Measurements from ENCODE around the gene ACBD7. TPM values are rescaled to one million over a fixed set of nuclear protein-coding genes. Genes with fewer than 3 reads are reported as not detected.

The ACBD7 gene
- total and polyA plus RNA-seq, 9 of the 15 experiments (the other 6 are each of a cell fraction or from before 2014, with no cell fraction given): 0.21 to 3.2 (median 0.84) TPM

GRCh38 chr10:15099886-15100285, 11.3 kb upstream of the ACBD7 start (continued):
- TF ChIP-seq ZNF589 (CRISPR knock-in tag; IDR thresholded peaks at IDR 0.05; ENCODE audit: low read depth) (no peak), MITF (IDR thresholded peaks at IDR 0.05) (no peak)

- Histone ChIP-seq H3K79me2 (ENCODE audit: control insufficient read depth, insufficient read depth, low read length) (peaks cover 49% of the 10 kb centered on the region), H3K9me1 (ENCODE audit: control insufficient read depth, insufficient read depth, low read length) (no peaks in the 10 kb centered on the region), H4K20me1 (replicated peaks; ENCODE audit: control insufficient read depth, insufficient read depth, low read length) (peaks cover 9% of the 10 kb centered on the region; the same call in 1 of the 2 replicates), H3K9me3 (replicated peaks; ENCODE audit: control insufficient read depth, insufficient read depth, low read depth, low read length) (no peaks in the 10 kb centered on the region), H3K27ac (ENCODE audit: extremely low read depth, low read depth, low read length) (peak within 1 kb of the TSS; percentile 98), H3K27me3 (ENCODE audit: control insufficient read depth in 2 of 2, insufficient read depth in 2 of 2, low read length in 2 of 2) (peaks cover 5 to 9% of the 10 kb centered on the region in 2 experiments; a peak in 2 of 5 replicates), H2AFZ (ENCODE audit: low read depth, low read length) (peak within 1 kb of the TSS; percentile 98), H3K36me3 (ENCODE audit: control insufficient read depth, insufficient read depth, low read length) (peaks cover 31% of the 10 kb centered on the region), H3K9ac (ENCODE audit: insufficient read depth in 1 of 2, low read depth in 2 of 2, low read length in 2 of 2) (peak within 1 kb of the TSS; percentile 84 to 96), H3K4me3 (peak within 1 kb of the TSS; percentile 95), H3K4me1 (replicated peaks in 1 of 2; ENCODE audit: control insufficient read depth in 2 of 2, insufficient read depth in 2 of 2, low read length in 2 of 2) (peaks cover 11 to 26% of the 10 kb centered on the region in 2 experiments; a peak in 4 of 5 replicates), H3K4me2 (ENCODE audit: insufficient read depth, low read length) (peak within 1 kb of the TSS; percentile 97)
- ChIA-PET CTCF (ENCODE audit: low intra/inter-chr PET ratio) (no interaction called here), POLR2A (interaction anchor here (0.6 kb wide), 2 partner anchors 1046 to 1716 kb away, joined by 3 to 7 read pairs; no protein-coding TSS in a partner anchor)
- intact Hi-C loops (cut with micrococcal nuclease): no loop called here
- no TSS peak for BruUV-seq (replicated peaks)
- ATAC-seq (peak; percentile 91), FAIRE-seq (peak; percentile 72), DNase-seq (ENCODE audit: extremely low read depth in 1 of 4, low spot score in 3 of 4) (peak; percentile 96 to 99 (median 98))
- in situ Hi-C loops (cut with MboI): no loop called here
- under 1% methylated on average over 61 of the region's 84 CpGs for WGBS (ENCODE audit: insufficient coverage, low coverage, missing lambda C conversion rate)
- TF ChIP-seq ZNF280A (IDR thresholded peaks at IDR 0.05; ENCODE audit: low read depth, partially characterized antibody) (no peak), CHCHD3 (CRISPR knock-in tag; IDR thresholded peaks at IDR 0.05) (no peak), NCOA4 (IDR thresholded peaks at IDR 0.05; ENCODE audit: partially characterized antibody) (no peak), ZNF133 (CRISPR knock-in tag; IDR thresholded peaks at IDR 0.05) (no peak), MNT (conservative IDR thresholded peaks at IDR 0.05) (peak; percentile 85 to 93), PTRF (tag; IDR thresholded peaks at IDR 0.05) (no peak), USF1 (CRISPR knock-in tag; IDR thresholded peaks at IDR 0.05) (peak; percentile 58; the same call in 1 of the 2 replicates), ZNF146 (CRISPR knock-in tag; IDR thresholded peaks at IDR 0.05; ENCODE audit: unreplicated experiment) (no peak), EP300 (IDR thresholded peaks at IDR 0.05; ENCODE audit: low read length) (no peak), DDX20 (tag; IDR thresholded peaks at IDR 0.05; ENCODE audit: low read depth) (no peak)
- TF ChIP-seq, protein P1, sequence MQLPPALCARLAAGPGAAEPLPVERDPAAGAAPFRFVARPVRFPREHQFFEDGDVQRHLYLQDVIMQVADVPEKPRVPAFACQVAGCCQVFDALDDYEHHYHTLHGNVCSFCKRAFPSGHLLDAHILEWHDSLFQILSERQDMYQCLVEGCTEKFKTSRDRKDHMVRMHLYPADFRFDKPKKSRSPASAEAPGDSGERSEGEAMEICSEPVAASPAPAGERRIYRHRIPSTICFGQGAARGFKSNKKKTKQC (CRISPR knock-in tag; IDR thresholded peaks at IDR 0.05): peak; percentile 4; the same call in 1 of the 2 replicates
These were observed 8.6 kb upstream of the ACBD7 start, which contains the start of gene RPP38 for GRCh38 chr10:15097011-15097812. Gene RPP38 (plus strand): TSS chr10:15097355. CDS start chr10:15103315, 5,960 bp downstream.
